Measurements from ENCODE around the gene C1orf53.

C1orf53 gene

GRCh38 chr1:197899037-197899436, 3.4 kb upstream of the C1orf53 start:
- TF ChIP-seq FOXP2 (optimal IDR thresholded peaks at IDR 0.05; ENCODE audit: borderline replicate concordance, extremely low read depth, extremely low read length, insufficient read depth) = no peak
- TF ChIP-seq SIN3A (IDR thresholded peaks at IDR 0.05; ENCODE audit: borderline replicate concordance, insufficient read depth, low read length) = no peak
- TF ChIP-seq REST (IDR thresholded peaks at IDR 0.05; ENCODE audit: insufficient read depth in 1 of 2, low read depth in 2 of 2, low read length in 2 of 2) = no peak
- no peak for TF ChIP-seq TAF1 (IDR thresholded peaks at IDR 0.05; ENCODE audit: borderline replicate concordance, insufficient read depth, low read length)
- TF ChIP-seq POLR2AphosphoS5 (IDR thresholded peaks at IDR 0.05; ENCODE audit: low read depth, low read length) = no peak

- TF ChIP-seq SIN3A (IDR thresholded peaks at IDR 0.05; ENCODE audit: borderline replicate concordance, insufficient read depth, low read length) = no peak
- TF ChIP-seq REST (IDR thresholded peaks at IDR 0.05; ENCODE audit: insufficient read depth in 1 of 2, low read depth in 2 of 2, low read length in 2 of 2) = no peak
- TF ChIP-seq TAF1 (IDR thresholded peaks at IDR 0.05; ENCODE audit: borderline replicate concordance, insufficient read depth, low read length) = no peak
- TF ChIP-seq POLR2AphosphoS5 (IDR thresholded peaks at IDR 0.05; ENCODE audit: low read depth, low read length) = no peak
- TF ChIP-seq FOXP2 (optimal IDR thresholded peaks at IDR 0.05; ENCODE audit: borderline replicate concordance, extremely low read depth, extremely low read length, insufficient read depth) = no peak
These were observed 338 bp upstream of the C1orf53 start for GRCh38 chr1:197902131-197902453.

GRCh38 chr1:197903196-197903514, 725 bp downstream of the C1orf53 start:
- TF ChIP-seq REST (IDR thresholded peaks at IDR 0.05; ENCODE audit: insufficient read depth in 1 of 2, low read depth in 2 of 2, low read length in 2 of 2) = no peak
- TF ChIP-seq SIN3A (IDR thresholded peaks at IDR 0.05; ENCODE audit: borderline replicate concordance, insufficient read depth, low read length) = no peak
- no peak for TF ChIP-seq TAF1 (IDR thresholded peaks at IDR 0.05; ENCODE audit: borderline replicate concordance, insufficient read depth, low read length)
- TF ChIP-seq POLR2AphosphoS5 (IDR thresholded peaks at IDR 0.05; ENCODE audit: low read depth, low read length) = no peak
- TF ChIP-seq FOXP2 (optimal IDR thresholded peaks at IDR 0.05; ENCODE audit: borderline replicate concordance, extremely low read depth, extremely low read length, insufficient read depth) = no peak

GRCh38 chr1:197904126-197904787, 1.8 kb downstream of the C1orf53 start:
- TF ChIP-seq REST (IDR thresholded peaks at IDR 0.05; ENCODE audit: insufficient read depth in 1 of 2, low read depth in 2 of 2, low read length in 2 of 2) (no peak), POLR2AphosphoS5 (IDR thresholded peaks at IDR 0.05; ENCODE audit: low read depth, low read length) (no peak), TAF1 (IDR thresholded peaks at IDR 0.05; ENCODE audit: borderline replicate concordance, insufficient read depth, low read length) (no peak), SIN3A (IDR thresholded peaks at IDR 0.05; ENCODE audit: borderline replicate concordance, insufficient read depth, low read length) (no peak), FOXP2 (optimal IDR thresholded peaks at IDR 0.05; ENCODE audit: borderline replicate concordance, extremely low read depth, extremely low read length, insufficient read depth) (no peak)
